Astrocyte (in vitro differentiated cells and primary cell): ENCODE results near the gene MROH2A. TPM values are rescaled to one million over a fixed set of nuclear protein-coding genes. Genes with fewer than 3 reads are reported as not detected.

ENCODE experiments used
- DNase-seq: peaks from one replicate; pipeline ENCODE4 v3.0.0-alpha.2; 2010; ENCODE audit warnings: low read depth
- FAIRE-seq: peaks from 2 replicates; lab custom pipeline; 2011; peaks lifted over from hg19 to GRCh38; lab: Jason Lieb, UNC
- H2AFZ ChIP-seq: 2 replicates; pipeline ENCODE4 v1.6.0; 2012; ENCODE audit warnings: low read depth, low read length, inconsistent platforms
- H3K27ac ChIP-seq: 2 replicates; pipeline ENCODE4 v1.5.1; 2011; ENCODE audit warnings: low read depth, low read length, inconsistent platforms
- H3K27me3 ChIP-seq: 2 replicates; pipeline ENCODE4 v1.6.0; 2011; ENCODE audit warnings: low read length, inconsistent platforms; ENCODE audit not compliant: insufficient read depth
- H3K36me3 ChIP-seq: 2 replicates; pipeline ENCODE4 v1.5.1; 2011; ENCODE audit warnings: low read length, inconsistent platforms; ENCODE audit not compliant: insufficient read depth
- H3K4me1 ChIP-seq: 2 replicates; pipeline ENCODE4 v1.5.1; 2011; ENCODE audit warnings: low read length, inconsistent platforms; ENCODE audit not compliant: insufficient read depth
- H3K4me2 ChIP-seq: 2 replicates; pipeline ENCODE4 v1.6.0; 2012; ENCODE audit warnings: low read length, inconsistent platforms
- H3K4me3 ChIP-seq: 2 replicates; pipeline ENCODE4 v1.5.1; 2011; ENCODE audit warnings: low read depth, mild to moderate bottlenecking, low read length, inconsistent platforms; ENCODE audit not compliant: insufficient read depth
- H3K79me2 ChIP-seq: 2 replicates; pipeline ENCODE4 v1.6.0; 2012; ENCODE audit warnings: mild to moderate bottlenecking, low read length, inconsistent platforms; ENCODE audit not compliant: insufficient read depth
- H3K9ac ChIP-seq: 2 replicates; pipeline ENCODE4 v1.6.0; 2012; ENCODE audit warnings: mild to moderate bottlenecking, low read length, inconsistent platforms
- H3K9me3 ChIP-seq: 2 replicates; pipeline ENCODE4 v1.5.1; 2012; ENCODE audit warnings: low read depth, mild to moderate bottlenecking, low read length, inconsistent platforms; ENCODE audit not compliant: insufficient read depth
- H4K20me1 ChIP-seq: 2 replicates; pipeline ENCODE4 v1.6.0; 2012; ENCODE audit warnings: low read length, inconsistent platforms; ENCODE audit not compliant: insufficient read depth
- H3K27ac Mint-ChIP-seq: one replicate; pipeline ENCODE4 v1.8.0; 2021; ENCODE audit warnings: mild to moderate bottlenecking, mixed read lengths; ENCODE audit not compliant: unreplicated experiment
- H3K27me3 Mint-ChIP-seq: one replicate; pipeline ENCODE4 v1.8.0; 2021; ENCODE audit warnings: low read depth, mixed read lengths; ENCODE audit not compliant: unreplicated experiment
- H3K36me3 Mint-ChIP-seq: one replicate; pipeline ENCODE4 v1.8.0; 2021; ENCODE audit warnings: low read depth, mixed read lengths; ENCODE audit not compliant: unreplicated experiment
- H3K4me1 Mint-ChIP-seq: one replicate; pipeline ENCODE4 v1.8.0; 2021; ENCODE audit warnings: low read depth, mixed read lengths; ENCODE audit not compliant: unreplicated experiment
- H3K4me3 Mint-ChIP-seq: one replicate; pipeline ENCODE4 v1.8.0; 2021; ENCODE audit warnings: mild to moderate bottlenecking, moderate library complexity, mixed read lengths; ENCODE audit not compliant: unreplicated experiment
- H3K9me3 Mint-ChIP-seq: one replicate; pipeline ENCODE4 v1.8.0; 2021; ENCODE audit warnings: mild to moderate bottlenecking, mixed read lengths; ENCODE audit not compliant: unreplicated experiment
- EZH2 ChIP-seq: IDR thresholded peaks from 2 replicates; pipeline ENCODE4 v1.6.1; 2012; ENCODE audit warnings: mild to moderate bottlenecking, low read length, inconsistent platforms; ENCODE audit not compliant: insufficient read depth
- total RNA-seq: library from RNA; stranded (reverse); gene quantifications from 2 replicates; pipeline ENCODE4 v1.2.1, GENCODE V29; 2021
- TF ChIP-seq, protein P1 (sequence below): IDR thresholded peaks from 2 replicates; pipeline ENCODE4 v1.5.1; 2011; ENCODE audit warnings: low read depth, mild to moderate bottlenecking, inconsistent platforms, low read length, moderate library complexity; ENCODE audit not compliant: insufficient read depth

Gene MROH2A
- total RNA-seq, 1 donor from 2014 or later: not detected

DNA sequence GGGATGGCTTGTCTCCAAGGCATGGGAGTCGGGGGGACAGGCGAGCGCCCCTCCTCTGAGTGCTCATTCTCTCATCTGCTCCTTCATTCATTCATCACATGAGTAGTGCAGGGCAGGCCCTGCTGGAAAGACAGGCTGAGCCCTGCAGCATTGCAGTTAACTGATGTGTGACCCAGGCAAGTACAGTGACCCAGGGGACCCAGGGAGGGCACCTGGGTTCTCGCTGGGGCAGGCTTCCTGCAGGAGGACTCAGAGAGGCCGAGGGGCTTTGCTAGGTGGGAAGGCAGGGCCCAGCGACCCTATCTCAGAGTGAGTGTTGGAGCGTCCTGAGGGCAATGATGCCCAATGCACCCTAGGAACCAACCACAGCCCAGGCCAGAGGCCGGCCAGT lies 45.6 kb downstream of the MROH2A start:
- Mint-ChIP-seq H3K9me3 (no peaks in the 10 kb centered on the region), H3K27me3 (peaks cover 19% of the 10 kb centered on the region), H3K36me3 (no peaks in the 10 kb centered on the region), H3K4me1 (no peaks in the 10 kb centered on the region), H3K4me3 (no peak overlapping the region), H3K27ac (no peak overlapping the region)
- no peak overlapping the region for H3K9ac ChIP-seq
- no peaks in the 10 kb centered on the region for H3K36me3 ChIP-seq
- DNase-seq: no peak
- no peaks in the 10 kb centered on the region for H3K9me3 ChIP-seq
- H3K79me2 ChIP-seq: no peaks in the 10 kb centered on the region
- no peak overlapping the region for H3K27ac ChIP-seq
- H4K20me1 ChIP-seq: no peaks in the 10 kb centered on the region
- H3K4me3 ChIP-seq: no peak overlapping the region
- no peak overlapping the region for H3K4me2 ChIP-seq
- FAIRE-seq: no peak
- no peaks in the 10 kb centered on the region for H3K4me1 ChIP-seq
- TF ChIP-seq EZH2: no peak
- TF ChIP-seq, protein P1, sequence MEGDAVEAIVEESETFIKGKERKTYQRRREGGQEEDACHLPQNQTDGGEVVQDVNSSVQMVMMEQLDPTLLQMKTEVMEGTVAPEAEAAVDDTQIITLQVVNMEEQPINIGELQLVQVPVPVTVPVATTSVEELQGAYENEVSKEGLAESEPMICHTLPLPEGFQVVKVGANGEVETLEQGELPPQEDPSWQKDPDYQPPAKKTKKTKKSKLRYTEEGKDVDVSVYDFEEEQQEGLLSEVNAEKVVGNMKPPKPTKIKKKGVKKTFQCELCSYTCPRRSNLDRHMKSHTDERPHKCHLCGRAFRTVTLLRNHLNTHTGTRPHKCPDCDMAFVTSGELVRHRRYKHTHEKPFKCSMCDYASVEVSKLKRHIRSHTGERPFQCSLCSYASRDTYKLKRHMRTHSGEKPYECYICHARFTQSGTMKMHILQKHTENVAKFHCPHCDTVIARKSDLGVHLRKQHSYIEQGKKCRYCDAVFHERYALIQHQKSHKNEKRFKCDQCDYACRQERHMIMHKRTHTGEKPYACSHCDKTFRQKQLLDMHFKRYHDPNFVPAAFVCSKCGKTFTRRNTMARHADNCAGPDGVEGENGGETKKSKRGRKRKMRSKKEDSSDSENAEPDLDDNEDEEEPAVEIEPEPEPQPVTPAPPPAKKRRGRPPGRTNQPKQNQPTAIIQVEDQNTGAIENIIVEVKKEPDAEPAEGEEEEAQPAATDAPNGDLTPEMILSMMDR: no peak
- no peak overlapping the region for H2AFZ ChIP-seq
- no peaks in the 10 kb centered on the region for H3K27me3 ChIP-seq

DNA sequence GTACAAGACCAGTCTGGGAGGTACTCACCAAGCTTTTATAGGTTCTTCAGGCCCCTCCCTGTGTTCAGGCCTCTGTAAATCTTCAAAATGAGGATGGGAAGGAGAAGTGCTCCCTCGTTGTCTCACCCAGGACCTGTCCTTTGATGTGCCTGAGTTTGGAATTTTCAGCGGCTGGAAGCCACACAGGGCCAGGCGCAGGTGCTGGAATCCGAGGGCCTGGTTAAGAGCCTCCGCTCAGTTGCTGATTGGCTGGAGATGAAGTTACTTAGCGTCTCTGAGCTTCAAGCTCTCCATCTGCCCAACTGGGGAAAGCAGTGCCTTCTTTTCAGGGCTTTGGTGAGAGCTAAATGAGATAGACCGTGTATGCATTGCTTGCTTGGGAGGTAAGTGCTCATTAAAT lies 46.2 kb downstream of the MROH2A start:
- Mint-ChIP-seq H3K4me3 (no peak overlapping the region), H3K27me3 (peaks cover 19% of the 10 kb centered on the region), H3K36me3 (no peaks in the 10 kb centered on the region), H3K4me1 (no peaks in the 10 kb centered on the region), H3K27ac (no peak overlapping the region), H3K9me3 (no peaks in the 10 kb centered on the region)
- Histone ChIP-seq H3K27ac (no peak overlapping the region), H3K9me3 (no peaks in the 10 kb centered on the region), H4K20me1 (no peaks in the 10 kb centered on the region), H3K36me3 (no peaks in the 10 kb centered on the region), H3K4me2 (no peak overlapping the region), H3K9ac (no peak overlapping the region), H3K4me3 (no peak overlapping the region), H3K79me2 (no peaks in the 10 kb centered on the region), H3K27me3 (no peaks in the 10 kb centered on the region), H2AFZ (no peak overlapping the region), H3K4me1 (no peaks in the 10 kb centered on the region)
- DNase-seq (no peak), FAIRE-seq (no peak)
- TF ChIP-seq EZH2: no peak
- TF ChIP-seq, protein P1: no peak

DNA sequence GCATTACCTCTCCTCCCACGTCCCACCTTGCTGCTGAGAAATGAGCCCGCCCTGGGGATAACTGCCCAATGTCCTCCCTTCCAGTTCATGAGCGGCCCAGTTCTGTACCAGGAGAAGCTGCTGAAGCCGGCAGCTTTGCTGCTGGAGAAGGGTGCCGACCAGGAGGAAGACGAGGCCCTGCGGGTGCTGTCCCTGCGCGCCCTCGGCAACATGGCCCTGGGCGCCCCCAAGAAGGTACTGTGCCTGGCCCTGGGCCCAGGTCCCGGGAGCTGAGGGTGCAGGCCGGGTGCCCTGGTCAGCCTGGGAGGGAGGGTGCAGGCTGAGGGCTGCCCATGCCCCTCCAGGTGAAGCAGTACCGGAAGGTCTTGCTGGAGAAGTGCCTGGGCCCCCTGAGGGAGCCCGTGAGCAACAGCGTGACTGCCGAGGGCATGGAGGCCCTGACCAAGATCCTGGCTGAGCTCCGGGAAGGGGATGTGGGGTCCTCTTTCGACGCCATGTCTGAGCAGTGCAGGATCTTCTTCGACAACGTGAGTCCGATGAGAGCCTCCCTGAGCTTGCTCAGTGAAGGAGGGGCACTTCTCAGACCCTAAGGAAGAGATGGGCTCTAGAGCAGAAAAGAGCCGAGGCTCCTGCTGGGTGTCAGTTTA lies 50.5 kb downstream of the MROH2A start:
- H2AFZ ChIP-seq: no peak overlapping the region
- Mint-ChIP-seq H3K27me3 (peaks cover 3% of the 10 kb centered on the region), H3K4me1 (peaks cover 8% of the 10 kb centered on the region), H3K27ac (no peak overlapping the region), H3K36me3 (no peaks in the 10 kb centered on the region), H3K4me3 (no peak overlapping the region), H3K9me3 (no peaks in the 10 kb centered on the region)
- H3K27ac ChIP-seq: no peak overlapping the region
- no peak overlapping the region for H3K4me3 ChIP-seq
- H3K9me3 ChIP-seq: no peaks in the 10 kb centered on the region
- no peak overlapping the region for H3K9ac ChIP-seq
- no peaks in the 10 kb centered on the region for H3K36me3 ChIP-seq
- H3K4me2 ChIP-seq: no peak overlapping the region
- TF ChIP-seq, protein P1: no peak
- TF ChIP-seq EZH2: no peak
- FAIRE-seq (no peak), DNase-seq (no peak)
- no peaks in the 10 kb centered on the region for H4K20me1 ChIP-seq
- no peaks in the 10 kb centered on the region for H3K79me2 ChIP-seq
- peaks cover 4% of the 10 kb centered on the region for H3K4me1 ChIP-seq
- no peaks in the 10 kb centered on the region for H3K27me3 ChIP-seq
